SU-DHL-6 (cell line): ENCODE data around the gene LCOR.

ENCODE experiments used
- H2AFZ ChIP-seq: fragments of 200-600 bp; sonication (generic); 2 replicates; pipeline ENCODE4 v1.6.1; 2014; ENCODE audit warnings: low read depth, mild to moderate bottlenecking, moderate library complexity, mixed read lengths, antibody characterized with exemption, low read length; ENCODE audit not compliant: severe bottlenecking
- H3F3A ChIP-seq: fragments of 200-600 bp; shearing (Covaris generic); 2 replicates; pipeline ENCODE4 v1.6.0; 2016; ENCODE audit warnings: antibody characterized with exemption, mild to moderate bottlenecking; ENCODE audit not compliant: insufficient read depth
- H3K27ac ChIP-seq: fragments of 200-600 bp; sonication (generic); 2 replicates; pipeline ENCODE4 v1.5.1; 2016; ENCODE audit warnings: low read depth, mild to moderate bottlenecking, low read length, moderate library complexity, mixed read lengths
- H3K27me3 ChIP-seq: fragments of 200-600 bp; sonication (generic), shearing (Covaris generic); 2 replicates; pipeline ENCODE4 v1.6.0; 2014; ENCODE audit warnings: mild to moderate bottlenecking, low read length
- H3K36me3 ChIP-seq: fragments of 200-600 bp; sonication (generic); 2 replicates; pipeline ENCODE4 v1.6.1; 2014; ENCODE audit warnings: mild to moderate bottlenecking, low read length, mixed read lengths
- H3K4me2 ChIP-seq: fragments of 300-600, 200-600 bp; shearing (Covaris generic), sonication (generic); 2 replicates; pipeline ENCODE4 v1.6.0; 2014; ENCODE audit warnings: low read length, low read depth, mild to moderate bottlenecking; ENCODE audit not compliant: poor library complexity, severe bottlenecking
- H3K4me3 ChIP-seq: fragments of 200-600 bp; sonication (generic); 2 replicates; pipeline ENCODE4 v1.5.1; 2014; ENCODE audit warnings: antibody characterized with exemption, low read length, mild to moderate bottlenecking, mixed read lengths; ENCODE audit not compliant: insufficient read depth, poor library complexity, severe bottlenecking
- H3K79me2 ChIP-seq: fragments of 200-600 bp; sonication (generic); 2 replicates; pipeline ENCODE4 v1.6.1; 2014; ENCODE audit warnings: mild to moderate bottlenecking, low read length, moderate library complexity; ENCODE audit not compliant: insufficient read depth
- H3K9ac ChIP-seq: fragments of 200-600 bp; sonication (generic); 2 replicates; pipeline ENCODE4 v1.7.0; 2014; ENCODE audit warnings: mild to moderate bottlenecking, low read length
- H3K9me2 ChIP-seq: fragments of 200-600 bp; sonication (generic); replicated peaks from 2 replicates; pipeline ENCODE4 v1.6.1; 2014; ENCODE audit warnings: low read length; ENCODE audit not compliant: insufficient read depth
- H3K9me3 ChIP-seq: fragments of 200-600 bp; sonication (generic); 2 replicates; pipeline ENCODE4 v1.6.1; 2014; ENCODE audit warnings: low read length, mixed read lengths; ENCODE audit not compliant: insufficient read depth
- H4K20me1 ChIP-seq: fragments of 200-600 bp; sonication (generic); 2 replicates; pipeline ENCODE4 v1.6.1; 2014; ENCODE audit warnings: low read depth, mild to moderate bottlenecking, antibody characterized with exemption, low read length, moderate library complexity, mixed read lengths
- CTCF ChIP-seq: fragments of 200-600 bp; sonication (generic); IDR thresholded peaks from one replicate; pipeline ENCODE4 v1.5.1; 2017; ENCODE audit warnings: antibody characterized with exemption, mild to moderate bottlenecking, low read length, moderate library complexity; ENCODE audit not compliant: insufficient read depth, poor library complexity, severe bottlenecking
- EZH2phosphoT487 ChIP-seq: fragments of 200-600 bp; sonication (generic), shearing (Covaris generic); conservative IDR thresholded peaks from 2 replicates; pipeline ENCODE4 v1.6.1; 2018; ENCODE audit warnings: mild to moderate bottlenecking, antibody characterized with exemption, low read length, moderate library complexity, mixed read lengths

The LCOR gene

DNA sequence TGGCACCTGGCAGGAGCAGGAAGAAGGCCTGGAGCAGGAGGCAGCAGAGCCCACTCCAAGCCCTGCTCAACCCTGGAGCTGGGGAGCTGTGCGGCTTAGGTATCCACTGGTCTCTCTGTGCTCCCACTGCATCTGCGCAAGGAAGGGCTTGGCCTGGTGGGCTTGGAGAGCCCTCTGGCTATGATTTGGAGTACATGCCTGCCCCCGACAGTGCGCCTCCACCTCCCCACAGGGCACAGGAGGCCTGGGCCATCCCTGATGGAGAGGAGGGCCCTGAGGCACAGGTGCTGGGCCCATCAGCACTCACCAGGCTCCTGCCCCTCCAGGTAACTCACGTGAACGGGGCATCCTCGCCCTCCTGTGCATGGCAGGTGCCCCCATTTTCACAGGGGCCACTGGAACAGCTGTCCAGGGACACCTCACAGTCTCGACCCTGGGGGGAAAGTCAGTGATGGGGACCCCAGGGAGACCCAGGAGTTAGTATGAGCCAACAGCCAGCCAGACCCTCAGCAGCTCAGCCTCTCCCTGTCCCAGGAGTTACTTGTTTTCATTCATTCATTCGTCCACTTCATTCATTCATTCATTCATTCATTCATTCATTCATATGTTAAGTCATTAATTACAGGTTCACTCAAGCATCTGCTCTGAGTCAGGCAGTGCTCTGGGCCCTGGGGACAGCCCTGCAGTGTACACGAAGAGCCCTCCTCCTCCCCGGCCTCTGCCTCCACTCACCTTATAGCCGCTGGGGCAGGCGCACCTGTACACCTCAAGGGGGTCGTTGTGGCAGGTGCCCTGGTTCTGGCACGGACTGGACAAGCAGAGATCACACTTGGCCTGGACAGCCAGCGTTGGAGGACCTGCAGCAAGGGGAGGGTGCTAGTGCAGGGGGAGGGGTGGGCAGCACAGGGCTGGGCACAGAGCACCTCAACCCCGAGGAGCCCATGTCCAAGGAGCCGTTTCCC, 186.4 kb downstream of the LCOR start:
- H3K36me3 ChIP-seq: no peaks in the 10 kb centered on the region
- H3K9ac ChIP-seq: no peak overlapping the region
- H4K20me1 ChIP-seq: no peaks in the 10 kb centered on the region
- H3K9me3 ChIP-seq: no peaks in the 10 kb centered on the region
- no peak for TF ChIP-seq EZH2phosphoT487
- TF ChIP-seq CTCF: no peak
- no peaks in the 10 kb centered on the region for H3K27me3 ChIP-seq
- no peak overlapping the region for H3K4me2 ChIP-seq
- H3K79me2 ChIP-seq: no peaks in the 10 kb centered on the region
- no peaks in the 10 kb centered on the region for H3F3A ChIP-seq
- H3K9me2 ChIP-seq: no peaks in the 10 kb centered on the region
- H3K4me3 ChIP-seq: no peak overlapping the region
- no peak overlapping the region for H3K27ac ChIP-seq
- no peak overlapping the region for H2AFZ ChIP-seq

GRCh38 chr10:97019213-97019844, 187.2 kb downstream of the LCOR start:
- TF ChIP-seq EZH2phosphoT487 (no peak), CTCF (no peak)
- Histone ChIP-seq H3K27ac (no peak overlapping the region), H2AFZ (no peak overlapping the region), H3K27me3 (no peaks in the 10 kb centered on the region), H3K9me3 (no peaks in the 10 kb centered on the region), H3K9me2 (no peaks in the 10 kb centered on the region), H3K4me2 (no peak overlapping the region), H3F3A (no peaks in the 10 kb centered on the region), H3K36me3 (no peaks in the 10 kb centered on the region), H3K4me3 (no peak overlapping the region), H3K9ac (no peak overlapping the region), H4K20me1 (no peaks in the 10 kb centered on the region), H3K79me2 (no peaks in the 10 kb centered on the region)

DNA sequence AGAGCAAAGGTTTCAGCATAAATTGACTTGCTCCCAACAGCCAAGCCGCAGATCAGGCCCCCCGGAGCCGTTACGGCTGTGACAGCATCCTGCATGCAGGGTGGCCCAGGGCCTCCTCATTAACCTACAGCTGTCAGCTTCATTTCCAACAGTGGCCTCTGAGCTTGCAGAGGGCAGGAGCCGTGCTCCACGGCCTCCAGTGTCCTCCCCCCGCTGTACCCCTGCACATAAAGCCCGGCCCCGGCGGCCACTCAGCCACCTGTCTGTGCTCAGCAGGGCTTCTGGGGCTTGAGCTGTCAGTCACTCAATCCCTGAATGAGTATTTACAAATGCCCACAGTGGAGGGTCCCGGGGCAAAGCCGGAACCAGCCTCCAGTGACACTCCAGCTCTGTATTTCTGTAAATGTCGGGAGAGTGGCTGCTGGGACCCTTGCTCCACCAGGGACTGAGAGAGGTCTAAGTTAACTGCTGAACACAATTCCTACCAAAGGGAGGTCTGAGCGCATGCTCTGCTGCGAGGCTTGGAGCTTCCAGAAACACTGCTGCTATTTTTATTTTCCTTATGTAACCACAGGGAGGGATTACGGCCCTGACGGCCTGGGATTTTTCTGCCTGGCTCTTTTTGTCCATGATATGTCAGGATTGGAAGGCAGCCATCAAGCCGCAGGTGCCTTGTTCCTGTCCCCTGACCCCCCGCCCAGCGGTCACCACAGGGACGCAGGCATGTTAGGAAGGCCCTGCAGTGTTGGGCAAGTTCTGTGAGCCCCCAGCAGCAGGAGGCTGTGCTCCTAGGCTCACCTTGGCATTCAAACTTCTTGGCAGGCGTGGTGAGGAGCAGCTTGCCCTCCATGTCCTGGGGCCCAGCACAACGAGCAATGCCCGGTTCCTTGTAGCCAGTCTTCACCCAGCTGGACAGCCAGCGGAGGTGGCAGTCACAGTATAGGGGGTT, 188.6 kb downstream of the LCOR start:
- TF ChIP-seq CTCF: no peak
- TF ChIP-seq EZH2phosphoT487: no peak
- no peaks in the 10 kb centered on the region for H3K9me2 ChIP-seq
- H3K4me2 ChIP-seq: no peak overlapping the region
- H3K9ac ChIP-seq: no peak overlapping the region
- H3K27me3 ChIP-seq: no peaks in the 10 kb centered on the region
- no peaks in the 10 kb centered on the region for H3K9me3 ChIP-seq
- no peaks in the 10 kb centered on the region for H3K79me2 ChIP-seq
- no peaks in the 10 kb centered on the region for H3F3A ChIP-seq
- no peak overlapping the region for H3K27ac ChIP-seq
- H4K20me1 ChIP-seq: no peaks in the 10 kb centered on the region
- H2AFZ ChIP-seq: no peak overlapping the region
- no peaks in the 10 kb centered on the region for H3K36me3 ChIP-seq
- no peak overlapping the region for H3K4me3 ChIP-seq
